Astrocyte of the spinal cord (primary cell): ENCODE measurements around the gene REG1B.

ENCODE experiments used
- DNase-seq: peaks from one replicate; pipeline ENCODE4 v3.0.0; 2011; ENCODE audit warnings: low read depth, low spot score
- H3K4me3 ChIP-seq: 2 replicates; pipeline ENCODE4 v1.5.1; 2011; ENCODE audit warnings: low read depth, mild to moderate bottlenecking, low read length, moderate library complexity
- in situ Hi-C: cut with HindIII; loops from 2 replicates; pipeline ENCODE4 v1.10.0; 2017; ENCODE audit warnings: low sequenced_read_pairs
- TF ChIP-seq, protein P1 (sequence below): IDR thresholded peaks from 2 replicates; pipeline ENCODE4 v1.5.1; 2012; ENCODE audit warnings: low read depth, mild to moderate bottlenecking, low read length, inconsistent platforms

REG1B gene, protein sequence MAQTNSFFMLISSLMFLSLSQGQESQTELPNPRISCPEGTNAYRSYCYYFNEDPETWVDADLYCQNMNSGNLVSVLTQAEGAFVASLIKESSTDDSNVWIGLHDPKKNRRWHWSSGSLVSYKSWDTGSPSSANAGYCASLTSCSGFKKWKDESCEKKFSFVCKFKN

DNA sequence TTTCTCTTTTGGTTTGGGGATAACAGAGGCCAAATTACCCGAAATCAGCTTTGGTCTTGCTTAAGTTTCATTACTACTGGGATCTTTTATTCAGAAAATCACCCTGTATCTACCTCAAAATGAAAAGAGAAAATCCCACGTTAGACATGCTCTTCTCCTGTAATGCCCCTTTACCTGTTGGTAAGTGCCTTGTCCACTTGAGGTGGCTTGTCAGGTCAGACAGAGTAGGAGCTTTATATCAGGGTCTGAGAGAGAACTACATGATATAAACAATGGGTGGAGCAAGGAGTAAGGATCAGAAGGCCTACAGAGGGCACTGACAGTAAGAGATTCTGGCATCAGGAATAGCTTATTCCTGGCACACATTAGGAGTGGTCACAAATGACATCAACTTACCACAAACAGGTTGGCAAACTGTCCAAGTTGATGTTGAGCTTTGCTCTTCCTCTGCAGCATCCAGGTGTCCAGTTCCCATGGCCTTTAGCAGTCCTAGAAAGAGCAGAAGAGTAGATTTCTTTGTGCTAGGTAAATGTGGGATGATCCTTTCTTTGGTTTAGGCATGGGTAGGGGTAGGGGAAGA lies at the start of gene REG1B:
Gene REG1B (minus strand): TSS at position 209 of the 580 bp plus-strand sequence. CDS start 381 bp downstream, outside the sequence.
- H3K4me3 ChIP-seq, result no peak within 1 kb of the TSS
- TF ChIP-seq, protein P1, sequence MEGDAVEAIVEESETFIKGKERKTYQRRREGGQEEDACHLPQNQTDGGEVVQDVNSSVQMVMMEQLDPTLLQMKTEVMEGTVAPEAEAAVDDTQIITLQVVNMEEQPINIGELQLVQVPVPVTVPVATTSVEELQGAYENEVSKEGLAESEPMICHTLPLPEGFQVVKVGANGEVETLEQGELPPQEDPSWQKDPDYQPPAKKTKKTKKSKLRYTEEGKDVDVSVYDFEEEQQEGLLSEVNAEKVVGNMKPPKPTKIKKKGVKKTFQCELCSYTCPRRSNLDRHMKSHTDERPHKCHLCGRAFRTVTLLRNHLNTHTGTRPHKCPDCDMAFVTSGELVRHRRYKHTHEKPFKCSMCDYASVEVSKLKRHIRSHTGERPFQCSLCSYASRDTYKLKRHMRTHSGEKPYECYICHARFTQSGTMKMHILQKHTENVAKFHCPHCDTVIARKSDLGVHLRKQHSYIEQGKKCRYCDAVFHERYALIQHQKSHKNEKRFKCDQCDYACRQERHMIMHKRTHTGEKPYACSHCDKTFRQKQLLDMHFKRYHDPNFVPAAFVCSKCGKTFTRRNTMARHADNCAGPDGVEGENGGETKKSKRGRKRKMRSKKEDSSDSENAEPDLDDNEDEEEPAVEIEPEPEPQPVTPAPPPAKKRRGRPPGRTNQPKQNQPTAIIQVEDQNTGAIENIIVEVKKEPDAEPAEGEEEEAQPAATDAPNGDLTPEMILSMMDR, result no peak
- no peak for DNase-seq
- in situ Hi-C loops, result no loop called here

DNA sequence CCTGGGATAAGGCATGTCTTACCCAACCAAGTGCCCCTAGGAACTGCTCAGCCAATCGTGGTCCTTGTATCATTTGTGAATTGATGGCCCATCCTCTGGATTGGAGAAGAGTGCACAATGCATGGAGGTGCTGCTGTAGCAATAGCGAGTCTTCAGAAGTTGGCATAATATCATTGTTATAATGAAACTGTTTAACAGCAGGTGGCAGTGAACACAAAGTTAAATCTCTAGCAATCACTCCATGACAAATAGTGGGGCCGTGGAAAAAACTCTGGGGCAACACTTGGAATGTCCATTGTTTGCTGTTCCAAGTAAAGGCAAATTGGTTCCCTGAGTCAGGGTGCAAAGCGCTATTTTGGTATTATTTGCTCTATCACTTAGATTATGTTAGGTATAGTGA lies 43.9 kb upstream of the REG1B start:
- in situ Hi-C loops, result no loop called here

DNA sequence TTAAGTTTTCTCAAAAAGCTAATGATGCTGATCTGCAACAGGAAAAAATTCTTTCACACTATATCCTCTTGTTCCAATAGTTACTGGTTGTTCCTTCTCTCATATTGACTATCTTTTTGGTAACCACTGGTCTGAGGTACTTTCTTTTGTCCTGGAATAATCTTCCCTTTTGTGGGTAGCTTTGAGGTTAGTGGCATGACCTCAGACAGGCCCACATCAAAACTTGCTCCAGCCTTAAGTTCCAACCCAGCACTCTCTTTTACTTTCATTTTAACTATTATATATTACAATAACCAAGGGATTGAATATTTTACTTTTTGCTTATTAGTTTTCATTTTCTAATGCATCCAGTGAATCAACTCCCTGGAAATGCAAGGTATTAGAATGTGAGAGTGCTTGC lies 42.0 kb upstream of the REG1B start:
- DNase-seq, result no peak
- in situ Hi-C loops, result no loop called here
- H3K4me3 ChIP-seq, result no peak overlapping the region
- TF ChIP-seq, protein P1, result no peak

More for the DNA sequence above, 43.9 kb upstream of the REG1B start:
- no peak for DNase-seq
- TF ChIP-seq, protein P1, result no peak
- no peak overlapping the region for H3K4me3 ChIP-seq

DNA sequence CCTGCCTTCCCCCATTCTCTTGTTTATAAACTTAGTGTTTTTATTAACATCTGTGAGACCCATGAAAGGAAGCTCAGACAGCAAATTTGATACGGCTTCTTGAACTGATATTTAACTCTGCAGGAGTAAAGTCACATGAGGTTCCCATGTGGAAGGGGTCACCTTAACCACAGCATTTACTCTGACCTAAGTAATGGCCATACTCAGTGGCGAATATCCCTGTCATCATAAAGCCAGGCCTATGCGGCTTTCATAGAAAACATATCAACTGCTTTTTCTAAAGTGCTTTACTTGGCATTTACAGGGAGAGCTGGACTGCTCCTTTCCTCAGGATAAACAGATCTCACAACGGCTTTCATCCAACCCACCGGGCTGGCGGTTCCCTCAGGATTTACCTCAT lies 41.5 kb upstream of the REG1B start:
- in situ Hi-C loops, result no loop called here
- no peak overlapping the region for H3K4me3 ChIP-seq
- no peak for DNase-seq
- TF ChIP-seq, protein P1, result no peak

DNA sequence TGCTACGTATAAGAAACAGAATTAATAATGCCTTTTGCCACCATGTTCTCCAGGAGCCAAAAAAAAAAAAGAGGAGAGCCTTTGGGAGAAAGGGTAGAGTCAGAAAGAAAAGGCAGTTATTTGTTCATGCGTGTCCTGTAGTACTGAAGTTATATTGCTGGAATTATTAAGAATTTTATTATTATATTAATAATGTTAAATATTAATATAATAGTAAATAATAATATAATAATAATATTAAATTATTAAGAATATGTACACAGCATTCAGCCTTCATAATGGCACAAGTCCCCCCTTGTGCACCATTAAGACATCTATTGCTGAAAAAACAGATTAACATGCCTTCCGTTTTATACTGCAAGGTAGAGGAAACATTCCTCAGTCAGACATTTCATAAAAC lies 40.6 kb upstream of the REG1B start:
- no peak overlapping the region for H3K4me3 ChIP-seq
- TF ChIP-seq, protein P1, result no peak
- DNase-seq, result no peak
- in situ Hi-C loops, result no loop called here

DNA sequence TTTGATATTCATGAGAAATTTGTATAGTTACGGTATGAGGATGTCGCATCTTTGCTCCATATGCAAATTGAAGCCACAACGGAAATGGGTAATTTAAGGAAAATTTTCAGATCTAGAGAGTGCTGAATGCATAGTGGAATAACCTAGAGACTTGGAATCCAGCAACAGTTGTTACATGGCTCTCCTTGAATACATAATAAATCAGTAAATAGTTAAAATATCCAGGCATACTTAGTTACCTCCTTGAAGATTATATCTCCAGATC lies 37.9 kb upstream of the REG1B start:
- DNase-seq, result no peak
- no peak overlapping the region for H3K4me3 ChIP-seq
- TF ChIP-seq, protein P1, result no peak
- in situ Hi-C loops, result no loop called here
